ELF-1 (cell line): ENCODE results near the gene BUB1B.

Experiments used
- DNase-seq: peaks from one replicate; pipeline ENCODE4 v3.0.0-alpha.2; 2016; ENCODE audit warnings: low read depth, low spot score

The BUB1B gene

DNA sequence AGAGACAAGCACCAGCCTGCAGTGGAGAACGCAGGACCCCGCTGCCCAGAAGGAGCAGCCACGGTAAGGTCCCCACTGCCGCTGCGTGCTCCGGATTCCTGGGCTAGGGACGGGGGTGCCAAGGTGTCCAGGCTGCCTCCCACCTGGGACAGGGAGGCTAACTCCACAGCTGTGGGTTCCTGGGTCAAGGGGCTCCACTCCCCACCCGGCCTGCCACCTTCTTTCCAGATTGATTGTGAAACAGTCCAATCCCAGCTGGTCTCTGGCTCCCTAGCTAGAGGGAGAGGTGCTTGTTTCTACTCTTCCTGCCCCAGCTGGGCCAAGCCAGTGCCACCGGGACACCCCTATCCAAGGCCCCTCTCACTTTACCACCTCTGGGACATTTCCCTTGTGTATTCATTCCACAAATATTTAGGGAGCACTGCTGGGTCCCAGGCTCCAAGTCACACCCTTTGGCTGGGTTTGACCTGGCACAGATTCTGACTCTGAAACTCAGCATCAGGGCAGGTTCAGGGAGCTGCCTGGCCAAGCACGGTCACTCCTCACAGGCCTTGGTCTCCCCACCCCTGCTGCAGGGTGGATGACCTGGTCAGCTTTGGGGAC, 79.9 kb downstream of the BUB1B start:
- DNase-seq, result no peak

DNA sequence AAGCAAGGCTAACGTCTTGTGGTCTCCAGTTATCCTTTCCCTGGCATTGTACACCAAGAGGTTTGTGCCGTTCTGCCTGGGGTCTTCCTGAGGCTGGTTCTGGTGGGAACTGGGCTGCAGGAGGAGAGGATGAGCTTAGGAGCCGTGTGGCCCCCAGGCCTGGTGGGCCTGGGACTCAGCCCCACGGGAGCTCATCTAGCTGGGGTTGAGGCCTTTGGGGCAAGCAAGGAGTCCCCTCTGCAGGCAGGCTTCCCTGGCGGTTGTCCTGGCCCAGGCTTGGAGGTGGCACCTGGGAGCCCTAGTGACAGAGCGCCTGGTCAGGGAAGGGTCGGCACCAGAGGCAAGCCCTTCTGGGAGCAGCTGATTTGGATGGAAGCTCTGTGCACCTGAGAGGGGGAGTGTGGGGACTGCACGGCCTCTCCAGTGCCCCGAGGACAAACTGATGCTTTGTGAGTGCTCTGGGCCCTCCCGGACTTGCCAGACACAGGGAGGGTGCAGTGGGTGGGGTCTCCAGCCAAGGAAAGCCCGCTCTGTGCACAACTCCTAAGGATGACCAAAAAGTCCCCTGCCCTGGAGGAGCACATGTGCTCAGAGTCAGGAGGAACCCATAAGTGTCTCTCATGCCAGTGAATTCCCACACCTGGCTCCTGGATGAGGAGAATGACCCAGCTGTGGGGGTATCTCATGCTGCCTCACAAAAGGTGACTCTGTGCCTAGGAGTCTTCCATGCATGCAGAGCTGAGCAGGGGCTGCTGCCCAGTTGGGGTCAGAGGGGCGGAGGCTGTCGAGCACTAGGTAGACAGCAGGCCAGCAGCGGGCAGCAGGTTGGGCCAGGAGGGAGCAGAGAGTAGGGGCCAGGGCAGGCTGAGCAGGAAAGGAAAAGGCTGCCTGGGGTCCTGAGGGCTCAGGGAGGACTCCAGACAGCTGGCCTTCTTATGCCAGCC, 80.7 kb downstream of the BUB1B start:
- DNase-seq, result no peak

DNA sequence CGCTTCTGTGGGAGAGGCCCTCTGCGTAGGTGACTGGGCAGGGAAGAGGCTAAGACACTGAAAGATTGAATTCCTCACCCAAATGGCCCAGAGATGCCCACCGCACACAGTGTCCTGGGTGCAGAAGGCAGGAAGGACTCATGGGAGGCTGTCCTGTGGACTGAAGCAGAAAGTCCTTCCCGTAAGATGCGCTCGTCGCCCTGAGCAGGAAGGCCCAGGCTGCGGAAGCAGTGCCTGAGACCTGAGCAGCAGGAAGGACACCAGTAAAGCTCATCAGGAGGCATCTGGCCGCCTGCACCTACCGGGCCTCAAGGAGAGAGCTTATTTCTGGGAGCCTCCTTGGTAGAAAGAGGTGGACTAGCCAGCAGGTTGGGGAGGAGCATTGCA, 81.3 kb downstream of the BUB1B start:
- DNase-seq, result no peak

DNA sequence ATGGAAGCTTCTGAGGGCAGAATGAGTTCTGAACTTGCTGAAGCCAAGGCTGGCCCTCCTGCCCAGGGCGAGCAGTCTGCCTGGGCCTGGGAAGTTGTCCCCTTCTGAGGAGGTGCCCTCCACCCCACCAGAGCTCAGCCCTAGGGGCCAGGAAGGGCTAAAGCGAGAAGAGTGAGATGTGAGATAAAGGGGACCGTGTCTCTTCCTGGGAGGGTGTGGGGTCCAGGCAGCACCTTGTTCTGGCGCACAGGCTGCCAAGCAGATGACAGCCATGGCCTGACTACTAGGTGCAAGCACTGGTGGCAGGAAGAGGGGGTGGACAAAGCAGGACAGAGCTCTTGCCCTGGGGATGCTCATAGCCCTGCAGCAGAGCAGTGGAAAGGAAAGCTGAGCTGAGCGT, 81.7 kb downstream of the BUB1B start:
- DNase-seq, result no peak

DNA sequence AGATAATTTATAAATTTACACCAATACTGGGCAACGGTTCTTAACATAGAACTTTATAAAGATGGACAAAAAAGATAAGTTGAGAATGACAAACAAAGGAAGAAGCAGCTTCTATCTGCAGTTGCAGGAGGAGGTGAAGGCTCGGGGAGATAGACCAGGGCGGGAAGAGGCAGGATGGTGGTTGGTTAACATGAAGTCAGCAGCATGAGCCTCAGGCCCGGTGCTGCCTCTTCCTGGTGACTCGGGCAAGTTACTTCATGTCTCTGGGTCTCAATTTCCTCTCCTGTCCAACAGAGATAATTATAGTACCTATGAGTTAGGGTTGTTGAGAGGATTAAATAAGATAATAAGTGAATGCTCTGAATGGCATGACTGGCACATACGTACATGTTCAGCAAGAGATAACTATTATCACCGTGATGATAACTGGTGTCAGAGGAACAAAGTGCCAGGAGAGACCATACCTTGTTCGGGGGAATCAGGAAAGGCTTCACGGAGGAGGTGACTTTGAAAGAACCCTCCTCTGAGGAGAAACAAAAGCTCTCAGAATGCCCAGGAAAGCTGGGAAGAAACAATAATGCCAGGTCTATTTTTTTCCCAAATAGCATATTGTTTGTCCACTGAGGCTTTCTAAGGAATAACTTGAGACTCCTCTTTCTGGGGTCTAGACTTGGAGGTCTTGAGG, 82.4 kb downstream of the BUB1B start:
- no peak for DNase-seq

DNA sequence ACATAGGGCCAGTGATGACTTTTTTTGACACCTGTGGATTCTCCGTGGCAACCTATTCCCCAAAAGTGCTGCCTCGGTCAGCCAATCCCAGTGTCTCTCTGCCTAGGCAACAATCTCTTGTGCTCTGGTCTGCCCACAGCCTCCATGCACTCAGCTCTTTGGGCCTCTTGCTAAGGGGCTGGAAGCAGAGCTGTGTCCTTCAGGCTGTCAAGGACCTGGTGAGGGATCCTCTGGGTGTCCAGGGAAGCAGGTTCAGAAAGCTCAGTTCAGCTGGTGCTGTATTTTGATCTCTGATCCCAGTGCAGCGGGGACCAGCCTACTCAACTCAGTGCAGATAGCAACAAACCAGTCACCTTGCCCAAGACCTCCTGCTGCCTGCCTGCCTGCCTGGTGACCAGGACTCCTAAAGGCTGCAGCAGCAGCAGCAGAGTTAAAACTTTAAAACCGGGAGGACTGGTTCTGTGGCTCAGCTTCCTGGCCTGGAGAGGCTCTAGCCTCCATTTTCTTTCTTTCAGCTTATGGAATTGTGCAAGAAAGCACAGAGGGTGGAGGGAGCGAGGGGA, 84.2 kb downstream of the BUB1B start:
- peak; percentile 77 for DNase-seq

DNA sequence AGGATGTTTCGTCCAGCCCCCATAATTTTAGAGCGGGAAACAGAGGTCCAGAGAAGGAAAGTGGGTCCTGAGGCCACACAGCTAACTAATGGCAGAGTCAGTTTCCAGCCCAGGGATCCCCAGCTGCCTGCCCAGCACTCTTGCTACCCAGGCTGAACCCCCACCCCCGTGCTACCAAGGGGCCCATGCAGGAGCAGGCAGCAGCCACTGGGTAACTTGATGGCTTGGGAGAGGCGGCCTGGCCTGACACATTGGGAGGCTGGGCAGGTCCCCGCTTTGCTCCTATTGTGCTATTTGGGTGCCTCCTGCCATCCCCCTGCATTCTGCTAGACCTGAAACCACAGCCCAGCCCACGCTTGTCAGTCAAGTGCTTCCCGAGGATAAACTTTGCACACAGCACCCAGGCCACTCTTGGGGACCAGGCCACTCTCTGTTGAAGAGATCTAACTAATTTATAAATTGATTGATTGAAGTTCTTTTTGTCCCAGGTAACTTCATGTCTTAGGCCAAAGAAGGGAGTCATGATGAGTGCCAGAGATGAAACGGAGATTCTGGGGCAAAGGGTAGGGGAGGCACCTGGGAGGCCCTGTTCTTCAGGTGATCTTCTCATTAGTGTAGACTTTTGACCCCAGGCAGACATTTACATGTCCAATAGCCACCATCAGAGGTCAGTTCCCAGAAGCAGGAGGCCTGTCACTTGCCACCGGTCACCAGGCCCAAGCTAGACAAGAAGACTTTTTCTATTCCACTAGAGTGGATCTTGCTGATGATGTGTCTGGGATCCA, 85.0 kb downstream of the BUB1B start:
- DNase-seq, result no peak

DNA sequence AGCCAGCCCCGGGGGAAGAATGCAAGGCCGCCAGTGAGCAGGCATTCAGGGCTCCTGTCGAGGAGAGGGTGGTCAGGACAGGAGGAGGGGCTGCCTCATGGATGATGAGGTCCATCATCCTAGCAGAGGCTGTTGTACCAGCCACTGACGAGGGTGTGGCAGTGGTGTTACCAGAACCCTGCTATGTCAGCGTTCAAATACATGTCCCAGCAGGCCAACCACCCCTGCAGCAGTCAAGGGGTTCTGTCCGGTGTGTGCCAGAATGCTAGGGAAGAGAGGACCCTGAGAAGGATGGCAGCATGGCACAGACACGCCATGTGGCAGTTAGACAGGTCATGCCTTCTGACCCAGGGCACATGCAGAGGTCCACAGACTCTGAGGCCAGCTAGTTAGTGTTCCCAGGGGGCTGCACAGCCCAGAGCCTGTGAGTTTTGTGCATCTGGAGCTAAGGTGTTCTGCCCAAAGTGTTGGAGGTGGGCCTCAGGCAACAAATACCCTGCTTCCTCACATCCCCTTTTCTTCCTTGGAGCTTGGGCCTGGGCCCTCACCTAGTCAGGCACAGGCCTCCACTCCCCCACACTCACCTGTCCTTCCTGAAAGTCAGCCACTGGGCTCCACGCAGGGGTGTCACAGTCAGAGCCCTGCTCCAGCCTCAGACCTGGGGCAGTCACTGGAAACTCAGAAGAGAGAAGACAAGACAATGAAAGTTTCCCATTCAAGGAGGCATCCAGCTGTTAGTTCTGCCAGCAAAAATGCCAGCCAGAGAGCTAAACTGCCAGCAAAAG, 85.8 kb downstream of the BUB1B start:
- no peak for DNase-seq

DNA sequence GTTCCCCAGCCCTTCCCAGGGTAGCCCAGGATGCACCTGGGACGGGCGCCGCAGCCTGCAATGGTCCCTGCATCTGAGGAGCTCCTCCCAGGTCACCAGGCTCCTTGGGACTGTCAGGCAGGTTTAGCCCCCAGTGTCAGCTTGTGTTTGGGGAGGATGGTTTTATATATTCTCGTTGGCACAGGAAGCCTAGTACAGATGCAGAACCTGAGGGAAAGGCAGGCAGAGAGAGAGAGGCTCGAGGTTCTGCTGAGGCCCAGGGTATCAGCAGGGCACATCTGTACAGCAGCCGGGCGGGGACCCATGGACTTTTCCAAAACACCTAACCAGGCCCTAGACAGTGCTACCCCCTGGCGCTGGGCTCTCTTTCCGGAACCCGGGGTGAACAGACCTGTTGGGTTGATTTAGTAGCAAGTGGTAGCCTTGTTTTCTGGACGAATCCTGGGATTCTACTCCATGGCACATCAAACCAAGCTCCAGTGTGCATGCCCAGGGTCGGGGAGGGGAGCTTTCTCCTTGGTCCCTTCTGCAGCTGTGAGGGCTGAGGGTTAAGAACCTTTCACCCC, 86.6 kb downstream of the BUB1B start:
- DNase-seq, result no peak

DNA sequence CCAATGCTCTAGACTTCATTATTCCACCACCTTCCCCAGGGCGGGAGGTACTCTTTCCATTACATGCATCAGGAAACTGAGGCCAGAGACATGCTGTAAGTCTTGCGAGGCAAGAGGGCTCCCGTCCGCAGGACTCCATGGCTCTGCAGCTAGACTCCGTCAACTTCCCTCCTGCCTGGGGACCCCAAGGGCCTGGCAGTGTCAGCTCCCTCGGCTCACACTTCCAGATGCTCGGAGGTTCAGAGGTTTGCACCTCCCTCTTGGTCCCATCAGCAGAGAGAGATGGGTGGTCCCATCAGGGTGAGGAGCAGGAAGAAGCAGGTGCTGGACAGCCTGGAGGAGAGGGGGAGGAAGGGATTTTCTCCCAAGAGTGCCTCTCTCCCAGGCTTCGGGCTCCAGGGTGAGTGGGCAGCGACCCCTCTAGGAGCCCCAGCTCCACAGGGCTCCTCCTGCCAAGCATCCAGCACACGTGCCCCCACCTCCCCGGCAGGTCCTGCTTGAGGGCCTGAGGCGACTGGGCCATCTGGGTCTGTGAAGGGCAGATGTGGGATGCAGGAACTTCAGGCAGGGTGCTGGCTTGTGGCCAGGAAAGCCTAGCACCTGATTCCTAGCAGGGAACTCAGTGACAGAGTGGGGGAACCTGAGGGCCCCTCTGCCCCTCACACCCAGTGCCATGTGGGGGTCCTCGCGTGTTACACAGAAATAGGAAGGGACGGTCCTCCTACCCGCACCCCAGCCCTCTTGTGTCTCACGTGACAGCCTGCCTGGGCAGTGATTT, 87.3 kb downstream of the BUB1B start:
- DNase-seq, result no peak

DNA sequence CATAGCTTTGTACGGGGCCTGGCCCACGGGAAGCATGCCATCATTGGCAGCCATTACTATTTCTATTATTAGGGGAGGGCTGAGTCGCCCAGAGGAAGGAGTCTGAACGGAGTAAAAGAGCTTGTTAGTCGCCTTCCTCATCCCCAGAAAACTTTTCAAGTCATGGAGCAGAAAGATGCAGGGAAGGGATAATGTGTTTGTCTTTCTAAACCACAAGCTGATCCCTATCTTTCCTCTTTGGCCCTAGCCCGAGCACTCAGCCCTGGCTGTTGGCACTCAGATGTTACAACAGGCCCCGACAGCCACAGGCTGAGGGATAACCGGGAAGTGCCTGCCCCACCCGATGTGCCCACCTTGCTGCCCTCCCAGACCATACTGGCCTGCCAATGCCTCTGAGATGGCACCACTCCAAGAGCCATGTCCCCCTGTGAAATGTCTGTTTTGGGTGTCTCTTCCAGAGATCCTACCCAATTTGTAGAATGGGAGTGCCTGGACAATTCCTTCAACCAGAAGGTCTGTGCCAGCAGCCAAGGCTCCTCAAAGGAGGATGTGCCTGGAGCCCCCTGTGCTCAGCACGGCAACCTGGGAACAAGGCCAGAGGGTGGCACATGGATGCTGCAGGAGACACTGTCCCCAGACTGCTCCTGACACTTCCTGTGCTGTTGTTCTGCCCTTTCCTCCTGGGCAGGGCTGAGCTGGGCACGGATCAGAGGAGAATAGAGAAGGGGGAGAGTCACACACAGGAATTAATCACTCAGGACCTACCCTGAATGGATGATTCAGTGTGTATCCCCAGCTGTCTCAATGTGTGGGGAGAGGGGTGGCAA, 88.8 kb downstream of the BUB1B start:
- no peak for DNase-seq

DNA sequence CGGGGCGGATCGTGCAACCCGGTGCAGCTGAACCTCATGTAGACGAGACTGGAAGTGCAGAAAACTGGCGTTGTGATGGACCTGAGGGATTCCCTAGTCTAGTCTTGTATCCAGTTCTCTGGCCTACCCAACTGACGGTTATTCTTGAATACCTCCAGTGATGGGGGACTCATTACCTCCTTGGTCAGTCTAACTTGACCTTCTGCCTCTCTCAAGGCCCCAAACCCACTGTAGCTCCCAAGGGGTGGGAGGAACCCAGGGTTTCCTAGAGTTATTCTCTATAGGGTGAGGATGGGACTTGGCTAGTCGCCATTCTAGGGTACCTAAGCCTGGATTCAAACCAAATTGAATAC, 89.4 kb downstream of the BUB1B start:
- no peak for DNase-seq

DNA sequence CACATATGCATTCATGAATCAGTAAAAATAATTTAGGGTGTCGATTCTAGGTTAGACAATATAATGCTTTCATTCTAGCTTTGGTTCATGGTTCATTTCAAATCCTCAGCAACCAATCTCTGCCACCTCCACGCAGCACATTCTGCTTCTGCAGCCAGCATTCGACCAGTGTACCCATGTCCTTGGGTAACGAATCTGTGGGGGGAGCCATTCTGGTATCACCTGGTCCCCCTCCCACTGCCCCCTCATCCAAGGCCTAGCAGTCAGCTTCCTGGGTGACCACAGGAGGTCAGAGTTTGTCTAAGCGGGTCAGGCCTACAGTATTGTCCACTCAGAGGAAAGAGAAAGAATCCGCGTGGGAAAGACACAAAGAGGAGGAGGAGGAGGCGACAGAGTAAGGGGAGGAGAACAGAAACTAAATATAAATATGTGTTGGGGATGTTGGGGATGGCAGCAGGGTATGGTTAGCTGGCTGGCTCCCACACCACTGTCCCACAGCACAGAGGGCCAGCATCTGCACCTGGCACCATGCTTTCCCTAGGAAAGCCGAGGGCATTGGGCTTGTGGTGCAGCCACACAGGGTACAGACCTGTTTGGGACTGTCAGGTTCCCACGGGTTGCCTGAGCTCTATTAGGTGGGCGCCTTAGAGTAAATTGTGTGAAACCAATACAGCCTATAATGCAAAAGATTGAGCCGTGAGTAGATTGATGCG, 90.1 kb downstream of the BUB1B start:
- no peak for DNase-seq

DNA sequence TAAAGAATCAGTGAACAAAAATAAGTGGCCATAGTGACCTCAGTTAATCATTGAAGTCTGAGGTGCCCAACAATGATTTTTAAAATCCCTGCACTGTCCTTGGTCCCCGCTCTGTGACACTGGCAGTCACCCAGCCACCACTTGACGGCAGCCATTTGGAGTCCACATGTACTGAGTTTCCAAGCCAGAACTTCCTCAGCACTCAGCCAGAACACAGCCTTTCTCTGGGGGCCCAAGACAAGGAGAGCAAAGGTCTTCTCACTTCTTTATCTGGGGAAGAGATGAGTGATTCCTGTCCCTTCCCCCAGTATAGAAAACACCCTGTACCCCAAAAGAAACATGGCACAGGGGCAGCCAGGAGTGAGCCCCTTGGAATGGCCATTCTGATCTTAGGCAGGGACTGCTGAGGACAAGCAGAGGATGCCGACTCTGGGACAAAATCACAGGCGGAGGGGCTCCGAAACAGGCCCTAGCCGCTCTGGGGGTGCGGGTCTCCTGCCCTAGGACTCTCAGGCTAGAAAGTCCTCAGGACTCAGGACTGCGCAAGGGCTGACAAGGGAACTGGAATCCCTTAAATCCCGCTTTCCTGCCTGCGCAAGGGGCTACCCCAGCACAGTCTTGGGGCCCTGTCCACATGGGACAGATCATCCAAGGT, 90.7 kb downstream of the BUB1B start:
- no peak for DNase-seq

DNA sequence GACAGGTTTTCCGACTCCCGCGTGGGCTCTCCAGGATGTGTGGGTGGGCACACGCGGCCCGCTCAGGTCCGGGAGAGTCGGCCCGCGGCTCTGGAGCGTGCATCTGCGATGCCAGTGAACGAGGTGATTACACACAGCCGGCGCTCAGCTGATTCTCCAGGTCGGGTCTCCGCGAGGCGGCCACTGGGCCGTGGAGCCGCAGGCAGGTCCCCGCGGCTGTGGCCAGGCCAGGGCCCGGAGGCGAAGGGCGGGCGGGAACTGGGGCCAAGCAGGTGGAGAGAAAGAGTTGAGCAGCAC, 91.2 kb downstream of the BUB1B start:
- DNase-seq, result no peak

DNA sequence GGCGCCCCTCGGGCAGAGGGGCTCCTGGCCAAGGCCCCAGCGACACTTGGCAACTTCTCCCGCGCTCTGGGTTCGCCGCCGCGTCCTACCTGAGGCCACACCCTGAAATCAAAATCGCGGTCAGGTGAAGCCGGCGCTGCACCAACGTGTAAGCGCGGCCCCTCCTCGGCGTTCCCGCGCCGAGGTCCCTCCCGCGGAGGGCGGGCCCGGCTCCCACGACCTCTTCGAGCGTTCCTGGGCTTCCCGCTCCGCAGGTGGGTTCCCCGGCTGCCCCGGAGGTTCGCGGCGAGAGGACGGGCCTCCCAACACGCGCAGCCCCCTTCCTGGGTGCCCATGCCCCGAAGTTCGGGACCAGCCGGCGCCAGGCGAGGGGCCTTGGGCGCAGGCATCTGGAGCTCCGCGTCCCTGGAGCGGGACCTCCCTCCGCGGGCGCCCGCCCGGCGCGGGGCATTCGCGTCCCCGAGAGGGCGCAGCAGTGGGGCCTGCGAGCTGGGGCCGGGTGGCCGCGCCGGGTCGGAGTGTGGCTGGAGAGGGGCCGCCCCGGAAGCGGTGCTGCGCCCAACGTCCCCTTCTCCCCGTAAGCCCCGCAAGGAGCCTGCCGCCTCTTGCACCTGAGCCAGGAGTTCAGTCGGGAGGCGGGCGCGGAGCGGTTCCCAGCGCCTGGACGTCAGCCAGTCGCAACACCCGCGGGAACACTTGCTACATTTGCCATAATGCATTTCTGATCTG, 91.7 kb downstream of the BUB1B start:
- no peak for DNase-seq

DNA sequence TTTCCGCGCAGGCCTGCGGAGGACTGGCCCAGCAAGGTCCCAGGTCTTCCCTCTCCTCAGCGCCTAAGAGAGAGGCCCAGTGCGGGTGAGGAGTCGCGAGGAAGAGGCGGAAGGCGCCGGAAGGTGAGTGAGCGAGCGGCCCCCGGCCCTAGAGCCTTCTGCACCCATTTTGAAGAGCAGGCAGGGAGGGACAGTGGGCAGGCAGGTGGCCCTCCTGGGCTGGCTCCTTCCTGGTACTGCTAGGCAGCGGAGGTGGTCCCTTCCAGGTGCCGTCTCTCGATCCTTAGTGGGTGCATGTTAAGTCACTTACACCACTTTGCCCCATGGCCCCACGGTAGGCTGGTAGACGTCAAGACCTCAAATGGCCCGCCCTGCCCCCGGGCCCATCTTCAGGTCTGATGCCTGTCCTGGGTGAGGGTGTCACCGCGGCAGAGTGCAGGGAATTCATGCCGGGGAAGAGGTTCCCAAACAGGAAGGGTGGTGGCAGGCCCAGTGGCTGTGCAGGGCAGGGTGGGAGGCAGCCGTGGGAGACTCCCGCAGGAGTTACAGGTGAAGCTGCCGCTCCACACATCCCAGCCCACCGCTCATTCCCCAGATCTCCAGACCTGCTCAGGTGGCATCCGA, 92.4 kb downstream of the BUB1B start:
- no peak for DNase-seq
